Activated naive CD4-positive, alpha-beta T cell treated with anti-CD3 and anti-CD28 coated beads, Interleukin-2, amount 50 U/mL, for 16 hours (primary cell): Measurements from ENCODE around the gene SGK1.
A peak's percentile ranks its signal among the peaks of the same experiment; 100 is the strongest.
"Not testable (repeated sequence)": the region's sequence is repeated elsewhere in the genome, so short reads cannot be mapped to it uniquely, and the experiment has no call there.

Experiments
- DNase-seq: peaks from one replicate; pipeline ENCODE4 v3.0.0-alpha.2; 2020

SGK1 gene

GRCh38 chr6:134249759-134250602 lies 67.9 kb downstream of the SGK1 start:
- no peak for DNase-seq

GRCh38 chr6:134249239-134249758 lies 68.6 kb downstream of the SGK1 start:
- no peak for DNase-seq

GRCh38 chr6:134247844-134248580 lies 69.9 kb downstream of the SGK1 start:
- DNase-seq, result no peak

- peak; percentile 67 for DNase-seq
Observed at GRCh38 chr6:134247231-134247833, 70.6 kb downstream of the SGK1 start.

GRCh38 chr6:134245706-134246105 lies 72.2 kb downstream of the SGK1 start:
- DNase-seq, result no peak

GRCh38 chr6:134245041-134245440 lies 72.9 kb downstream of the SGK1 start:
- no peak for DNase-seq

- peak; percentile 69 for DNase-seq
Observed at GRCh38 chr6:134240665-134241431, 77.1 kb downstream of the SGK1 start.

GRCh38 chr6:134238960-134239795 lies 78.7 kb downstream of the SGK1 start:
- DNase-seq, result no peak

- DNase-seq, result no peak
Observed at GRCh38 chr6:134238006-134238405, 79.9 kb downstream of the SGK1 start.

- DNase-seq, result no peak
Observed at GRCh38 chr6:134235937-134236751, 81.8 kb downstream of the SGK1 start.

- DNase-seq, result not testable (repeated sequence)
Observed at GRCh38 chr6:134235334-134235733, 82.6 kb downstream of the SGK1 start.

- DNase-seq, result no peak
Observed at GRCh38 chr6:134233180-134233955, 84.5 kb downstream of the SGK1 start.

- no peak for DNase-seq
Observed at GRCh38 chr6:134230940-134231339, 87.0 kb downstream of the SGK1 start.

- no peak for DNase-seq
Observed at GRCh38 chr6:134230087-134230700, 87.7 kb downstream of the SGK1 start.

GRCh38 chr6:134229520-134229919 lies 88.4 kb downstream of the SGK1 start:
- no peak for DNase-seq

GRCh38 chr6:134223796-134224420 lies 94.0 kb downstream of the SGK1 start:
- DNase-seq, result no peak

- DNase-seq, result no peak
Observed at GRCh38 chr6:134221250-134221649, 96.7 kb downstream of the SGK1 start.

GRCh38 chr6:134217798-134218140 lies 100.1 kb downstream of the SGK1 start:
- DNase-seq, result no peak

- no peak for DNase-seq
Observed at GRCh38 chr6:134217105-134217797, 100.7 kb downstream of the SGK1 start.
